Measurements from ENCODE around the gene ROR2.

ROR2 gene

DNA sequence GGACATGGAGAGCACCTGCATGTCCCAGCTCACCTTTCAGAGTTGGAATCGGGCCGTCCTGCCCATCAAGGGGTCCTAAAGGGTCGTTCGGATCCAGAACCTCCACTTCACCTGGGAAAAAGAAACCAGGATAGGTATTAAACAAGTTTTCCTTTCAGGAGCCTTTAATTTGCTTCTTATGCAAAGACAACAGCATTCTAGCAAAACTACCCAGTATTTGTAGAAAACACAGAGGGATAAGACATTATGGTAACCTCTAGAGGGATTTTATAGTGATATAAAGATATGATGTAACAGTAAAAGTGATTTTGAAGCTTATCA, 174.4 kb downstream of the ROR2 start:
- DNase-seq (ENCODE audit: low spot score): no peak
- TF ChIP-seq CTCF (IDR thresholded peaks at IDR 0.05; ENCODE audit: extremely low read depth, missing control alignments): no peak

DNA sequence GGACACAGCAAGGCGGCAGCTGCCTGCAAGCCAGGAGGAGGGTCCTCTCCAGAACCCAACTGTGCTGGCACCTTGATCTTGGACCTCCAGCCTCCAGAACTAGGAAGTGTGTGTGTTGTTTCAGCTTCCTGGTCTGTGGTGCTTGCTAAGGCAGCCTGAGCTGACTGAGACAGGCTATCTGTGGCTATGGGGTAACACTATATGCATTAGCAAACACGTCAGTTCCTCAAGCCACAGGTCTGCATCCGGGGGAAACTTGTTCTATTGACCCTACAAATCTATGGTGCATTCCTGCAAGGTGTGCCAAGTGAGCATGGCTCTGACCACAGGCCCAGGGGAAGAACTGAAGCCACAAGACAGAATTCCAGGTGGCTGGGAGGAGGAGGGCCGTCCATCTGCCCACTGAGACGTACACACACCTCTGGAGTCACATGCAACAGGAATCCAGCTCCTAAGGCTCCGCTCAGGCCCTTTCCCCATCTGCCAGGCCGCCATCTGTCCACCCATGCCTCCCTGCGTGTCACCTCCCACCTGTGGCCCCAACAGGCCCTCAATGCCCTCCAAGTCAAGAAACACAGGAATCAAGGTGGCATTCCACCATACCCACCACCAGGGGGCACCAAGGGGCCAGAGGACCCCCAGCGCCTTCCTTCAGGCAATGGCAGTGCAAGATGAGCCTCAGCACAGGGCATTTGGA, 174.9 kb downstream of the ROR2 start:
- peak; percentile 75 for TF ChIP-seq CTCF (IDR thresholded peaks at IDR 0.05; ENCODE audit: extremely low read depth, missing control alignments)
- DNase-seq (ENCODE audit: low spot score): peak; percentile 80

- TF ChIP-seq CTCF (IDR thresholded peaks at IDR 0.05; ENCODE audit: extremely low read depth, missing control alignments): no peak
- DNase-seq (ENCODE audit: low spot score): no peak
These were observed 176.9 kb downstream of the ROR2 start for GRCh38 chr9:91773156-91773555.

GRCh38 chr9:91771864-91772263, 178.2 kb downstream of the ROR2 start:
- TF ChIP-seq CTCF (IDR thresholded peaks at IDR 0.05; ENCODE audit: extremely low read depth, missing control alignments): no peak
- DNase-seq (ENCODE audit: low spot score): no peak

- DNase-seq (ENCODE audit: low spot score): no peak
- no peak for TF ChIP-seq CTCF (IDR thresholded peaks at IDR 0.05; ENCODE audit: extremely low read depth, missing control alignments)
These were observed 179.0 kb downstream of the ROR2 start for GRCh38 chr9:91771027-91771426.

- no peak for TF ChIP-seq CTCF (IDR thresholded peaks at IDR 0.05; ENCODE audit: extremely low read depth, missing control alignments)
These were observed 179.8 kb downstream of the ROR2 start for GRCh38 chr9:91770229-91770628.

GRCh38 chr9:91768977-91769916, 180.8 kb downstream of the ROR2 start:
- DNase-seq (ENCODE audit: low spot score): no peak

More at GRCh38 chr9:91770229-91770628, 179.8 kb downstream of the ROR2 start:
- DNase-seq (ENCODE audit: low spot score): no peak

More at GRCh38 chr9:91768977-91769916, 180.8 kb downstream of the ROR2 start:
- TF ChIP-seq CTCF (IDR thresholded peaks at IDR 0.05; ENCODE audit: extremely low read depth, missing control alignments): no peak
